Prostate gland (tissue), 2 donors: ENCODE data around the gene OPRM1. TPM values are rescaled to one million over a fixed set of nuclear protein-coding genes. Genes with fewer than 3 reads are reported as not detected.

Source experiments
- DNase-seq: peaks from one replicate; pipeline ENCODE4 v3.0.0-alpha.2; 2019; ENCODE audit warnings: low spot score
- H3K27ac ChIP-seq, 2 donors: fragments of 200-600 bp; sonication (generic); 2 replicates each; pipeline ENCODE4 v1.5.1; 2017 to 2019
- H3K27me3 ChIP-seq: fragments of 200-600 bp; sonication (generic); replicated peaks from 2 replicates; pipeline ENCODE4 v1.5.1; 2019; ENCODE audit not compliant: insufficient read depth
- H3K36me3 ChIP-seq, 2 donors: fragments of 200-600 bp; sonication (generic); 1 replicate in 1 of 2; 2 replicates in 1 of 2; pipeline versions ENCODE4 v1.5.1 to v1.8.1; 2017 to 2019
- H3K4me1 ChIP-seq: fragments of 200-600 bp; sonication (generic); replicated peaks from 2 replicates; pipeline ENCODE4 v1.5.1; 2019
- H3K4me3 ChIP-seq, 2 donors: fragments of 200-600 bp; sonication (generic); 2 replicates each; pipeline ENCODE4 v1.5.1; 2017 to 2019
- H3K9me3 ChIP-seq: fragments of 200-600 bp; sonication (generic); 2 replicates; pipeline ENCODE4 v1.5.1; 2017
- CTCF ChIP-seq, 4 experiments: fragments of 200-600 bp in 2 of 4; fragments of 450-650 bp in 2 of 4; sonication (generic) in 2 of 4; IDR thresholded peaks; 1 replicate in 3 of 4; 2 replicates in 1 of 4; pipeline ENCODE4 v1.5.1; 2016 to 2019; ENCODE audit warnings: antibody characterized with exemption in 4 of 4, mild to moderate bottlenecking in 2 of 4, moderate library complexity in 2 of 4
- POLR2A ChIP-seq: fragments of 450-650 bp; IDR thresholded peaks from one replicate; pipeline ENCODE4 v1.6.1; 2016; ENCODE audit warnings: antibody characterized with exemption, mild to moderate bottlenecking
- POLR2AphosphoS5 ChIP-seq: sonication (generic); formaldehyde crosslinking; IDR thresholded peaks from one replicate; pipeline ENCODE4 v1.6.1; 2017; ENCODE audit warnings: antibody characterized with exemption
- WGBS: methylation state at CpG from one replicate; pipeline ENCODE4 v1.1.5; 2018; 5-methylcytosine and 5-hydroxymethylcytosine counted together
- intact Hi-C: fragments of 100-400 bp; cut with DNase I; formaldehyde crosslinking; loops from one replicate; pipeline ENCODE4 v1.14.2; 2022
- total RNA-seq, 2 donors: library from RNA; depleted of rRNA; stranded (reverse); fragments of >200 nt; gene quantifications; one replicate each; pipeline ENCODE4 v1.1.0, GENCODE V29; 2016

The OPRM1 gene
- total RNA-seq, 2 donors from 2014 or later = not detected

- no peak for TF ChIP-seq POLR2AphosphoS5
- TF ChIP-seq POLR2A = no peak
- TF ChIP-seq CTCF (IDR thresholded peaks at IDR 0.05) = no peak
- no peak for DNase-seq
- no peaks in the 10 kb centered on the region for H3K27me3 ChIP-seq
- no peaks in the 10 kb centered on the region for H3K36me3 ChIP-seq
- no peak overlapping the region for H3K4me3 ChIP-seq
- WGBS = 92% methylated on average over 10 of the region's 10 CpGs
- no peak overlapping the region for H3K27ac ChIP-seq
- no peaks in the 10 kb centered on the region for H3K9me3 ChIP-seq
- no peaks in the 10 kb centered on the region for H3K4me1 ChIP-seq
- intact Hi-C loops = no loop called here
These were observed 37.4 kb upstream of the OPRM1 start for GRCh38 chr6:154001494-154002285.

- H3K27ac ChIP-seq = no peak overlapping the region
- 93% methylated on average over 5 of the region's 5 CpGs for WGBS
- H3K27me3 ChIP-seq = no peaks in the 10 kb centered on the region
- intact Hi-C loops = no loop called here
- no peaks in the 10 kb centered on the region for H3K9me3 ChIP-seq
- no peak for TF ChIP-seq POLR2A
- TF ChIP-seq POLR2AphosphoS5 = no peak
- TF ChIP-seq CTCF (IDR thresholded peaks at IDR 0.05) = no peak
- H3K4me1 ChIP-seq = no peaks in the 10 kb centered on the region
- DNase-seq = no peak
- H3K36me3 ChIP-seq = no peaks in the 10 kb centered on the region
- no peak overlapping the region for H3K4me3 ChIP-seq
These were observed 36.1 kb upstream of the OPRM1 start for GRCh38 chr6:154002894-154003293.

- intact Hi-C loops = no loop called here
- no peak for TF ChIP-seq POLR2AphosphoS5
- TF ChIP-seq CTCF (IDR thresholded peaks at IDR 0.05) = no peak
- no peak for TF ChIP-seq POLR2A
- no peaks in the 10 kb centered on the region for H3K27me3 ChIP-seq
- H3K9me3 ChIP-seq = no peaks in the 10 kb centered on the region
- H3K36me3 ChIP-seq = no peaks in the 10 kb centered on the region
- H3K27ac ChIP-seq = no peak overlapping the region
- 83% methylated on average over 1 of the region's 1 CpG for WGBS
- H3K4me1 ChIP-seq = no peaks in the 10 kb centered on the region
- DNase-seq = no peak
- H3K4me3 ChIP-seq = no peak overlapping the region
These were observed 28.7 kb upstream of the OPRM1 start for GRCh38 chr6:154010371-154010770.

GRCh38 chr6:154012852-154013251 lies 26.2 kb upstream of the OPRM1 start:
- 75% methylated on average over 2 of the region's 2 CpGs for WGBS
- intact Hi-C loops = no loop called here
- no peaks in the 10 kb centered on the region for H3K9me3 ChIP-seq

More at GRCh38 chr6:154012852-154013251, 26.2 kb upstream of the OPRM1 start:
- no peaks in the 10 kb centered on the region for H3K27me3 ChIP-seq
- no peak for TF ChIP-seq POLR2A
- no peak for TF ChIP-seq CTCF (IDR thresholded peaks at IDR 0.05)
- H3K4me3 ChIP-seq = no peak overlapping the region
- no peaks in the 10 kb centered on the region for H3K36me3 ChIP-seq
- no peak overlapping the region for H3K27ac ChIP-seq
- no peaks in the 10 kb centered on the region for H3K4me1 ChIP-seq
- no peak for DNase-seq
